ENCODE data around the gene KLC1.

KLC1 gene

GRCh38 chr14:103624860-103625259, 4.2 kb upstream of the KLC1 start:
- no peak for DNase-seq (ENCODE audit: low read depth, low spot score)
- H3K9me3 ChIP-seq (ENCODE audit: control insufficient read depth, insufficient read depth, low read length), result no peaks in the 10 kb centered on the region
- H3K27me3 ChIP-seq (ENCODE audit: control insufficient read depth, insufficient read depth, low read length), result no peaks in the 10 kb centered on the region
- no CpG with 5 or more reads among the region's 10 CpGs for WGBS (ENCODE audit: insufficient coverage, insufficient read length)
- no peak overlapping the region for H3K27ac ChIP-seq (ENCODE audit: low read length)
- H3K4me3 ChIP-seq (ENCODE audit: low read length), result no peak overlapping the region
- H3K4me1 ChIP-seq (ENCODE audit: control insufficient read depth, insufficient read depth, low read length), result no peaks in the 10 kb centered on the region; the same call in 1 of the 2 replicates
- no peaks in the 10 kb centered on the region for H3K36me3 ChIP-seq (ENCODE audit: control insufficient read depth, insufficient read depth, low read length)

DNA sequence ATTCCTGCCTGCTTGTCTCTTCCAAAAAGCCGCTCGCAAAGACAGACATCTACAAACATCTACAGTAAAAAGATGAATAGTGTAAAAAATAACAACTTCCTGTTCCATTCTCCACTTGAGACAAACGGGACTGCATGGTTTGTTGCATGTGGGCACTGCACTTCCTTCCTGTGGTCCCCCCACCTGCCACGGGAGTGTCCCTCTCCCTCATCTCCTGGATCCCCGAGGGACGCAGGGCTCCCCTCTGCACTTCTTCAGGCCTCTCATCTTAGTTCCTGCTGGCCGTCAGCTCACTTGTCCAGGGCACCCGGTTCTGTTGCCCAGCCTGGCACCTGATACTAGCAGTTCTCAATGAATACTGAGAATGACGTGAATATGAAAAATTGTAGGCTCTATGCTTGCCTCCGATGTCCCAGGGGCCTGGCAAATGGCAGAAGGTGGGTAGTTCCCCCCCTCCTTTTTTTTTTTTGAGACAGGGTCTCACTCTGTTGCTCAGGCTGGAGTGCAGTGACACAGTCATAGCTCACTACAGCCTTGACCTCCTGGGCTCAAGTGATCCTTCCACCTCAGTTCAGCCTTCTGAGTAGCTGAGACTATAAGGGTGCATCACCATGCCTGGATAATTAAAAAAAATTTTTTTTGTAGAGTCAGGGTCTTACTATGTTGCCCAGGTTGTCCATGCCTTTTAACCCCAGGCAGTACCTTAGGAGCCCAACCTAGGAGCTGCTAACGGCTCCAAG, 3.5 kb upstream of the KLC1 start:
- DNase-seq (ENCODE audit: low read depth, low spot score), result no peak
- Histone ChIP-seq H3K4me1 (ENCODE audit: control insufficient read depth, insufficient read depth, low read length) (no peaks in the 10 kb centered on the region; the same call in 1 of the 2 replicates), H3K9me3 (ENCODE audit: control insufficient read depth, insufficient read depth, low read length) (no peaks in the 10 kb centered on the region), H3K36me3 (ENCODE audit: control insufficient read depth, insufficient read depth, low read length) (no peaks in the 10 kb centered on the region), H3K4me3 (ENCODE audit: low read length) (no peak overlapping the region), H3K27ac (ENCODE audit: low read length) (no peak overlapping the region), H3K27me3 (ENCODE audit: control insufficient read depth, insufficient read depth, low read length) (no peaks in the 10 kb centered on the region)
- WGBS (ENCODE audit: insufficient coverage, insufficient read length), result no CpG with 5 or more reads among the region's 11 CpGs

- H3K36me3 ChIP-seq (ENCODE audit: control insufficient read depth, insufficient read depth, low read length), result no peaks in the 10 kb centered on the region
- DNase-seq (ENCODE audit: low read depth, low spot score), result no peak
- no peak overlapping the region for H3K4me3 ChIP-seq (ENCODE audit: low read length)
- no peaks in the 10 kb centered on the region for H3K9me3 ChIP-seq (ENCODE audit: control insufficient read depth, insufficient read depth, low read length)
- no CpG with 5 or more reads among the region's 5 CpGs for WGBS (ENCODE audit: insufficient coverage, insufficient read length)
- no peaks in the 10 kb centered on the region for H3K27me3 ChIP-seq (ENCODE audit: control insufficient read depth, insufficient read depth, low read length)
- H3K27ac ChIP-seq (ENCODE audit: low read length), result no peak overlapping the region
- H3K4me1 ChIP-seq (ENCODE audit: control insufficient read depth, insufficient read depth, low read length), result peaks cover 1% of the 10 kb centered on the region; the same call in 1 of the 2 replicates
These were observed 2.7 kb upstream of the KLC1 start for GRCh38 chr14:103626146-103626850.

DNA sequence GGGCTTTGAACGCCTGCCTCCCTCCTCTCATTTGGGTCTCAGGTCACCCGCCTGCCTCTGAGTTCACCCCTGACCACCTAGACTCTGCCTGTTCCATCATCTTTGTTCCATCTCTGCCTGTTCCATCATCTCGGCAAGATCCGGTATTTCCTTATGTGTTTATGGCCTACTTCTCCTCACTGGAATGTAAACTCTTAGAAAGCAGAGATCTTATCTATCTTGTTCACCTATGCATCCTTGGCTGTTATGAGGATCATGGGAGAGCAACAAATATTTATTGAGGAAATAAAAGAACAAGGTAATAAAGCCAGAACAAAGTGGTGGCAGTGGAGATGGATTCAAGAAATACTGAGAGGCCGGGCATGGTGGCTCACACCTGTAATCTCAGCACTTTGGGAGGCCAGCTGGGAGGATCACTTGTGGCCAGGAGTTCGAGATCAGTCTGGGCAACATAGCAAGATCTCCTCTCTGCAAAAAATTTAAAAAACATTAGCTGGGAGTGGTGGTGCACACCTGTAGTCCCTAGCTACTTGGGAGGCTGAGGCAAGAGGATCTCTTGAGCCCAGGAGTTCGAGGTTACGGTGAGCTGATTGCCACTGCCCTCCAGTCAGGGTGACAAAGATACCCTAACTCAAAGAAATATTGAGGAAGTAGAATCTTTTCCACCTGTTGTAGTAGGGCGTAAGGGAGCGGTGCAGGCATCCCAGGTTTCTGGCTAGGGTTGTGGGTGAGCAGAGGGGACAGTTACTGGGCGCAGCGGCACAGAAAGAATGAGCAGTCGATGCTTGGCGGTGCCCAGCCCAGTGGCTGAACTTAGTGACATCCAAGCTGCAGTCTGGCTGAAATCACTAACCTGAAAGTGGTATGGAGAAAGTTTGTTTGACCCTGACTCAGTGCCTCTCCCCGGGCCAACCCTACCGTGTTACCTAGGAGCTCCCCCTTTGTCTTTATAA, 1.7 kb upstream of the KLC1 start:
- H3K4me3 ChIP-seq (ENCODE audit: low read length), result no peak overlapping the region
- no peaks in the 10 kb centered on the region for H3K27me3 ChIP-seq (ENCODE audit: control insufficient read depth, insufficient read depth, low read length)
- WGBS (ENCODE audit: insufficient coverage, insufficient read length), result no CpG with 5 or more reads among the region's 16 CpGs
- no peaks in the 10 kb centered on the region for H3K9me3 ChIP-seq (ENCODE audit: control insufficient read depth, insufficient read depth, low read length)
- no peak for DNase-seq (ENCODE audit: low read depth, low spot score)
- no peaks in the 10 kb centered on the region for H3K36me3 ChIP-seq (ENCODE audit: control insufficient read depth, insufficient read depth, low read length)
- H3K27ac ChIP-seq (ENCODE audit: low read length), result no peak overlapping the region
- H3K4me1 ChIP-seq (ENCODE audit: control insufficient read depth, insufficient read depth, low read length), result peaks cover 1% of the 10 kb centered on the region; the same call in 1 of the 2 replicates

- Histone ChIP-seq H3K27ac (ENCODE audit: low read length) (no peak overlapping the region), H3K36me3 (ENCODE audit: control insufficient read depth, insufficient read depth, low read length) (no peaks in the 10 kb centered on the region), H3K4me1 (ENCODE audit: control insufficient read depth, insufficient read depth, low read length) (peaks cover 1% of the 10 kb centered on the region; the same call in 1 of the 2 replicates), H3K9me3 (ENCODE audit: control insufficient read depth, insufficient read depth, low read length) (no peaks in the 10 kb centered on the region), H3K4me3 (ENCODE audit: low read length) (peak overlapping the region; percentile 85; the same call in 1 of the 2 replicates), H3K27me3 (ENCODE audit: control insufficient read depth, insufficient read depth, low read length) (no peaks in the 10 kb centered on the region)
- no peak for DNase-seq (ENCODE audit: low read depth, low spot score)
- no CpG with 5 or more reads among the region's 31 CpGs for WGBS (ENCODE audit: insufficient coverage, insufficient read length)
These were observed 759 bp upstream of the KLC1 start for GRCh38 chr14:103628221-103628683.

DNA sequence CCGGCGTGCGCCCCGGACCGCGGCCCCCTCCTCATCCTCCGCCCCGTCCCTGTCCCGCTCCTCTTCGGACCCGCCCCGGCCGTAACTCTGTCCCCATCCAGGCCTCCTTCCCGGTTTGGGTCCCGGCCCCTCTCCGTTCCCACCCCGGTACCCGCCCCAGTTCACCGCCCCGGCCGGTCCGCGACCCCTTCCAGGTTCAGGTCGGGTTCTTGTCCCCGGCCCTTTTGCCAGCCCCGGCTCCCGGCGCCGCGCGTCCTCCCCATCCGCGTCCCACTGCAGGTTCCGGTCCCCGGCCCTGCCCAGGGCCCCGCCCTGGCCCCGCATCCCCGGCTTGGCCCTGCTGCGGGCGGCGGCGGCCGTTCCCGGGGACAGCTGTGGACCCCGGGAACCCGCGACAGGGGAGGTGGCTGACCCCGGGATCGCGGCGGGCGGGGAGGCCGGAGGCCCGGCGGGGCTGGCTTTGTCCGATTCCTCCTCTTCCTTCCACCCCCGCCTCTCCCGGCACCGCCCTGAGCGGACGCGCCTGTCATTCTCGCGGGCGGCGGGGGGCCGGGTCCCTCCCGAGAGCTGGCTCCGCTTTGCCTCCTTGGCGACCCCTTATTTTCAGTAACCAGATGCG, 601 bp downstream of the KLC1 start:
- DNase-seq (ENCODE audit: low read depth, low spot score), result no peak
- Histone ChIP-seq H3K27me3 (ENCODE audit: control insufficient read depth, insufficient read depth, low read length) (no peaks in the 10 kb centered on the region), H3K27ac (ENCODE audit: low read length) (no peak overlapping the region), H3K4me3 (ENCODE audit: low read length) (peak overlapping the region; percentile 85), H3K36me3 (ENCODE audit: control insufficient read depth, insufficient read depth, low read length) (no peaks in the 10 kb centered on the region), H3K9me3 (ENCODE audit: control insufficient read depth, insufficient read depth, low read length) (no peaks in the 10 kb centered on the region), H3K4me1 (ENCODE audit: control insufficient read depth, insufficient read depth, low read length) (0 out of 2 replicates have a peak, but pooled peaks cover 1% of the 10 kb centered on the region)
- no CpG with 5 or more reads among the region's 71 CpGs for WGBS (ENCODE audit: insufficient coverage, insufficient read length)

DNA sequence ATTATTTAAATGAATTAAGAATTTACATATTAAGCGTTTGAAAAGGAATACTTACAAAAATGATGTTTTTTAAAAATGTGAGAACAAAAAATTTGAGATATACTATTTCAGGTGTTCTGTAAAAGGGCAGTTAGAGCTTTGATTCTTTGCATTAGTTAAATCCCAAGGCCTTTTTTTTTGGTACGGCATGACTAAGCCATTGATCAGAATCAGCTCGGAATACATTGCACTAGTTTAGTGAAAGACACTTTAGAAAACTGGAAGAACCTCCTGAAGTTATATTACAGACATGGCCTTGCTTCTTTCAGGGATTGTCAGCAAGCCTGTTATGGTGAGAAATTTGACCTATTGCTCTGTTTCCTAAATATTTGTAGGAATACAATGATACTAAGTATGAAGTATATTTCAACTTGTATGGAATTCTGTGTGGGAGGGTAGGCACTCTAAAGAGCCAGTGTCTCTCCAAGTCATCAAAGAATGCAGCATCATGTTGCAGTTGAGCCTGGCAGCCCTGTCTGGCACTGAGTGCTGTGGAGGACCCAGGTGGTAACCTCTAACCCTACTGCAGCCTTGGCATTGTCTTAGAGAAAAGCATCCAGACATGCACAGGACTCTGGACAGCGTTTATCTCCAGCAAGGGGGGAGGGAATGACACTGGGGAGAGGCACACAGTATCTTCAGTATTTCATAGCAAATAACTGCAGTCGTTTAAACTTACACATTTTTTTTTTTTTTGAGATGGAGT, 1.5 kb downstream of the KLC1 start:
- Histone ChIP-seq H3K4me3 (ENCODE audit: low read length) (no peak overlapping the region; the same call in 1 of the 2 replicates), H3K36me3 (ENCODE audit: control insufficient read depth, insufficient read depth, low read length) (no peaks in the 10 kb centered on the region), H3K27me3 (ENCODE audit: control insufficient read depth, insufficient read depth, low read length) (no peaks in the 10 kb centered on the region), H3K9me3 (ENCODE audit: control insufficient read depth, insufficient read depth, low read length) (no peaks in the 10 kb centered on the region), H3K4me1 (ENCODE audit: control insufficient read depth, insufficient read depth, low read length) (0 out of 2 replicates have a peak, but pooled peaks cover 1% of the 10 kb centered on the region), H3K27ac (ENCODE audit: low read length) (no peak overlapping the region)
- WGBS (ENCODE audit: insufficient coverage, insufficient read length), result no CpG with 5 or more reads among the region's 5 CpGs
- DNase-seq (ENCODE audit: low read depth, low spot score), result no peak

DNA sequence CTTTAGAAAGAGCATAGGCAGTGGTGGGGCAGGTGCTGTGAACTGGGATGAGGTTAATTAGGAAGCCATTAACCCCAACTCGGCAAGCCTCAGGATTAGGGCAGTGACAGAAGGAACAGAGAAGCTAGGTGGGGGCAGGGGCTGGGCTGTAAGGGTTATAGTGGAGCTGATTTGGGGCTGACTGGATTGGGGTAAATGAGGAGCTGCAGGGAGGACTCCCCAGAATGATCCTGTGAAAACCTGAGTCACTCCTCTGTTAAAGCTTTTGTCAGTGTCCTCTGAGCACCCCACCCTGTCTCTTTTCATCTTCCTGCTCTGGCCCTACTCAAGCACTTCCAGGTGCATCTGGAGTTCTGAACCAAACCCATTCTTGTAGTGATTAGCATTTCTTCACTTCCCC, 4.4 kb downstream of the KLC1 start:
- Histone ChIP-seq H3K27ac (ENCODE audit: low read length) (no peak overlapping the region), H3K4me3 (ENCODE audit: low read length) (no peak overlapping the region), H3K9me3 (ENCODE audit: control insufficient read depth, insufficient read depth, low read length) (no peaks in the 10 kb centered on the region; the same call in 1 of the 2 replicates), H3K4me1 (ENCODE audit: control insufficient read depth, insufficient read depth, low read length) (0 out of 2 replicates have a peak, but pooled peaks cover 1% of the 10 kb centered on the region), H3K27me3 (ENCODE audit: control insufficient read depth, insufficient read depth, low read length) (no peaks in the 10 kb centered on the region), H3K36me3 (ENCODE audit: control insufficient read depth, insufficient read depth, low read length) (no peaks in the 10 kb centered on the region)
- no peak for DNase-seq (ENCODE audit: low read depth, low spot score)
- WGBS (ENCODE audit: insufficient coverage, insufficient read length), result no CpG with 5 or more reads among the region's 1 CpG

DNA sequence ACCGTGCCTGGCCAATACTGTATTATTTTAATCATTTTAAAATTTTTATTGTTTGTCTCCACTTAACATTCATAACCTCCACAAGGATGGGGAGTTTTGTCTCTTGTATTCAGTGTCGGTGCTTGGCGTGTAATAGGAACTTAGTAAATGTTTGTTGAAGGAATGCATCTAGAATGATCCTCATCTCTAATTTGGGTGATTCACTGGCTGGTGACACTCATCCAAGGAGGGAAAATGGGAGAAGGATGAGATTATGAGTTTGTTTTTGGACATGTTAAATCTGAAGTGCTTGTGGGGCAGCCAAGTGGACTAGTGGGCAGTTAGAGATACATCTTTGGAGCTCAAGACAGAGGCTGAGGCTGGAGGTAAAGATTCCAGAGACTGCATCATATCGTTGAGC, 5.1 kb downstream of the KLC1 start:
- WGBS (ENCODE audit: insufficient coverage, insufficient read length), result no CpG with 5 or more reads among the region's 4 CpGs

More for the DNA sequence above, 5.1 kb downstream of the KLC1 start:
- Histone ChIP-seq H3K9me3 (ENCODE audit: control insufficient read depth, insufficient read depth, low read length) (no peaks in the 10 kb centered on the region; the same call in 1 of the 2 replicates), H3K4me3 (ENCODE audit: low read length) (no peak overlapping the region), H3K27ac (ENCODE audit: low read length) (no peak overlapping the region), H3K36me3 (ENCODE audit: control insufficient read depth, insufficient read depth, low read length) (no peaks in the 10 kb centered on the region), H3K4me1 (ENCODE audit: control insufficient read depth, insufficient read depth, low read length) (0 out of 2 replicates have a peak, but pooled peaks cover 1% of the 10 kb centered on the region), H3K27me3 (ENCODE audit: control insufficient read depth, insufficient read depth, low read length) (no peaks in the 10 kb centered on the region)
- no peak for DNase-seq (ENCODE audit: low read depth, low spot score)

Measured in iPS DF 6.9 (cell line).